ENCODE results near the gene EPHA8.

- TF ChIP-seq EGR2 (tag by site-specific recombination; IDR thresholded peaks at IDR 0.05; ENCODE audit: low read depth) (no peak), ZNF645 (tag by site-specific recombination; IDR thresholded peaks at IDR 0.05) (no peak), CTCF (tag by site-specific recombination; IDR thresholded peaks at IDR 0.05) (no peak), ZNF121 (tag by site-specific recombination; IDR thresholded peaks at IDR 0.05) (no peak), ZNF366 (tag by site-specific recombination; conservative IDR thresholded peaks at IDR 0.05) (no peak), RBAK (tag by site-specific recombination; IDR thresholded peaks at IDR 0.05) (no peak), ZNF777 (tag by site-specific recombination; IDR thresholded peaks at IDR 0.05; ENCODE audit: borderline replicate concordance) (no peak), YY2 (tag by site-specific recombination; IDR thresholded peaks at IDR 0.05) (no peak), ZBTB8A (tag by site-specific recombination; IDR thresholded peaks at IDR 0.05) (no peak), ZNF580 (tag by site-specific recombination; IDR thresholded peaks at IDR 0.05) (no peak)
- TF ChIP-seq, protein P1, sequence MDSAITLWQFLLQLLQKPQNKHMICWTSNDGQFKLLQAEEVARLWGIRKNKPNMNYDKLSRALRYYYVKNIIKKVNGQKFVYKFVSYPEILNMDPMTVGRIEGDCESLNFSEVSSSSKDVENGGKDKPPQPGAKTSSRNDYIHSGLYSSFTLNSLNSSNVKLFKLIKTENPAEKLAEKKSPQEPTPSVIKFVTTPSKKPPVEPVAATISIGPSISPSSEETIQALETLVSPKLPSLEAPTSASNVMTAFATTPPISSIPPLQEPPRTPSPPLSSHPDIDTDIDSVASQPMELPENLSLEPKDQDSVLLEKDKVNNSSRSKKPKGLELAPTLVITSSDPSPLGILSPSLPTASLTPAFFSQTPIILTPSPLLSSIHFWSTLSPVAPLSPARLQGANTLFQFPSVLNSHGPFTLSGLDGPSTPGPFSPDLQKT (IDR thresholded peaks at IDR 0.05; ENCODE audit: borderline replicate concordance, low read depth, low read length): no peak
Measured at GRCh38 chr1:22585471-22585870, 22.2 kb downstream of the EPHA8 start.
